Measurements from ENCODE around the gene COX7A2L.
"Not testable (repeated sequence)": the region's sequence is repeated elsewhere in the genome, so short reads cannot be mapped to it uniquely, and the experiment has no call there.

The COX7A2L gene, protein sequence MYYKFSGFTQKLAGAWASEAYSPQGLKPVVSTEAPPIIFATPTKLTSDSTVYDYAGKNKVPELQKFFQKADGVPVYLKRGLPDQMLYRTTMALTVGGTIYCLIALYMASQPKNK

DNA sequence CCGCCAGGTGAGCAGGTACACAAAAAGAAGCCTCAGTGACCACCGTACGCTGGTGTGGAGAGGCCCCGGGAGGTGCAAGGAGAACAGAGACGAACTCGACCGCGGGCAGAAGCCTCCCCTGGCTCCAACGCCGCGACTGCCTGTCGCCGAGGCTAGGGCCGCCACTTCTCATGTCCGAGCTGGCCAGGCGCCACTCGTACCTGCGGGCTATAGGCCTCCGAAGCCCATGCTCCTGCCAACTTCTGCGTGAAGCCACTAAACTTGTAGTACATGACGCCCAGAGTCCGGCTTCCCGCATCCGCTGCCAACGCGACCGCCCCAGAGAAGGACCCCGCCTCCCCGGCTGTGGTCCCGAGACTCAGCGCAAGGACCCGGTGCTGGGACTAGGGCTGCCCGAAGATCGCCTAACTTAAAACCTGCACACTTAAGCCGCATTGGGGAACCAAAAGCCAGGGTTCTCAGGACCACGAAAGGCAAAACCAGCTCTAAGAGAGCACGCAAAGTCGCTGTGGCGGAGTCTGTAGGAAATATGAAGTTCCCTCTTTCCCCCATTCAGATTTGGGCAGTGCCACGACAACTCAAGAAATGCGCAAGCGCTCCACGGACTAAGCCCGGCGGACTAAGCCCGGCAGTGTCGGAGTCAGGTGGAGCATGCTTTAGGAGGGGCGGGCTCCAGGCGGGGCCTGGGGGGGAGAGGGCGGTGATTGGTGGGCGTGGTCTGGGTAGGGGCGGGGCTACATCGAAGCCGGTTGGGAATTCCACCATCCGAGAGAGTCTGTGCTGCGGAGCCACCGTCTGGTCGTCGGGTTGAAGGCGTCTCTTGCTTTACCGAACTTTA lies at the start of gene COX7A2L:
TSS of gene COX7A2L (minus strand) at position 328 of the 838 bp plus-strand sequence. CDS start at position 272, 56 bp downstream.
- TF ChIP-seq, protein P1, sequence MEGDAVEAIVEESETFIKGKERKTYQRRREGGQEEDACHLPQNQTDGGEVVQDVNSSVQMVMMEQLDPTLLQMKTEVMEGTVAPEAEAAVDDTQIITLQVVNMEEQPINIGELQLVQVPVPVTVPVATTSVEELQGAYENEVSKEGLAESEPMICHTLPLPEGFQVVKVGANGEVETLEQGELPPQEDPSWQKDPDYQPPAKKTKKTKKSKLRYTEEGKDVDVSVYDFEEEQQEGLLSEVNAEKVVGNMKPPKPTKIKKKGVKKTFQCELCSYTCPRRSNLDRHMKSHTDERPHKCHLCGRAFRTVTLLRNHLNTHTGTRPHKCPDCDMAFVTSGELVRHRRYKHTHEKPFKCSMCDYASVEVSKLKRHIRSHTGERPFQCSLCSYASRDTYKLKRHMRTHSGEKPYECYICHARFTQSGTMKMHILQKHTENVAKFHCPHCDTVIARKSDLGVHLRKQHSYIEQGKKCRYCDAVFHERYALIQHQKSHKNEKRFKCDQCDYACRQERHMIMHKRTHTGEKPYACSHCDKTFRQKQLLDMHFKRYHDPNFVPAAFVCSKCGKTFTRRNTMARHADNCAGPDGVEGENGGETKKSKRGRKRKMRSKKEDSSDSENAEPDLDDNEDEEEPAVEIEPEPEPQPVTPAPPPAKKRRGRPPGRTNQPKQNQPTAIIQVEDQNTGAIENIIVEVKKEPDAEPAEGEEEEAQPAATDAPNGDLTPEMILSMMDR (IDR thresholded peaks at IDR 0.05; ENCODE audit: control insufficient read depth, extremely low read depth, insufficient read depth): peak; percentile 37
- DNase-seq (ENCODE audit: low read depth): peak; percentile 82
- peak within 1 kb of the TSS; percentile 65 for H3K4me3 ChIP-seq (ENCODE audit: low read depth, low read length)

- TF ChIP-seq, protein P1 (IDR thresholded peaks at IDR 0.05; ENCODE audit: control insufficient read depth, extremely low read depth, insufficient read depth): no peak
- no peak overlapping the region for H3K4me3 ChIP-seq (ENCODE audit: low read depth, low read length)
- DNase-seq (ENCODE audit: low read depth): no peak
These were observed 47.0 kb upstream of the COX7A2L start for GRCh38 chr2:42408009-42408408.

DNA sequence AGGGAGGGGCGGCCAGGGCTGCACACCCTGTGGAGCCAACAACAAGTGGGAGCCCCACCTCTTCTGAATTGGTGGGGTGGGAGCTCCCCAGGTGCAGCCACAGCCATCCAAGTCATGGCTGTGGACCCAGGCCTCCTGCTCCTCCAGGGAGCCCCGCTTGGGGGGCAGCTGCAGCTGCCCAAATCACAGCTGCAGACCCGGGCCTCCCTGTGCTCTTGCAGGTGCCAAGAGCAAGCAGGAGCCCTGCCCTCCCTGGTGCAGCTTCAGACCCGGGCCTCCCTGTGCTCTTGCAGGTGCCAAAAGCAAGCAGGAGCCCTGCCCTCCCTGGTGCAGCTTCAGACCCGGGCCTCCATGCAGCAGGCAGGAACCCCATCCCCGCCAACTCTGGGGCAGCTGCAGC lies 46.5 kb upstream of the COX7A2L start:
- TF ChIP-seq, protein P1 (IDR thresholded peaks at IDR 0.05; ENCODE audit: control insufficient read depth, extremely low read depth, insufficient read depth): no peak

GRCh38 chr2:42404676-42405075 lies 43.7 kb upstream of the COX7A2L start:
- TF ChIP-seq, protein P1 (IDR thresholded peaks at IDR 0.05; ENCODE audit: control insufficient read depth, extremely low read depth, insufficient read depth): no peak
- no peak for DNase-seq (ENCODE audit: low read depth)

More for the DNA sequence above, 46.5 kb upstream of the COX7A2L start:
- H3K4me3 ChIP-seq (ENCODE audit: low read depth, low read length): no peak overlapping the region
- no peak for DNase-seq (ENCODE audit: low read depth)

GRCh38 chr2:42401773-42402172 lies 40.8 kb upstream of the COX7A2L start:
- H3K4me3 ChIP-seq (ENCODE audit: low read depth, low read length): no peak overlapping the region
- TF ChIP-seq, protein P1 (IDR thresholded peaks at IDR 0.05; ENCODE audit: control insufficient read depth, extremely low read depth, insufficient read depth): no peak
- DNase-seq (ENCODE audit: low read depth): no peak

More at GRCh38 chr2:42404676-42405075, 43.7 kb upstream of the COX7A2L start:
- no peak overlapping the region for H3K4me3 ChIP-seq (ENCODE audit: low read depth, low read length)

- H3K4me3 ChIP-seq (ENCODE audit: low read depth, low read length); DNase-seq (ENCODE audit: low read depth): not testable (repeated sequence)
These were observed 37.0 kb upstream of the COX7A2L start for GRCh38 chr2:42398052-42398451.

DNA sequence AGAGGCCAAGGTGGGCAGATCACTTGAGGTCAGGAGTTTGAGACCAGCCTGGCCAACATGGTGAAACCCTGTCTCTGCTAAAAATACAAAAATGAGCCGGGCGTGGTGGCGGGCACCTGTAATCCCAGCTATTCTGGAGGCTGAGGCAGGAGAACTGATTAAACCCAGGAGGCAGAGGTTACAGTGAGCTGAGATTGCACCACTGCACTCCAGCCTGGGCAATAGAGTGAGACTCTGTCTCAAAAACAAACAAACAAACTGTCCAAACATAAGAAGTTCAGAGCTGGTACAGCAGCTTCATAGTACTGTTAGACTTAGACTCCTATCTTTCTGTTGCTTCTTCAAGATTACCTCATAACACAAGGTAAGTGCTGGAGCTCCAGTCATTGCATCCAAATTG lies 32.3 kb upstream of the COX7A2L start:
- H3K4me3 ChIP-seq (ENCODE audit: low read depth, low read length); DNase-seq (ENCODE audit: low read depth): not testable (repeated sequence)

- DNase-seq (ENCODE audit: low read depth): no peak
- no peak overlapping the region for H3K4me3 ChIP-seq (ENCODE audit: low read depth, low read length)
- TF ChIP-seq, protein P1 (IDR thresholded peaks at IDR 0.05; ENCODE audit: control insufficient read depth, extremely low read depth, insufficient read depth): no peak
These were observed 31.2 kb upstream of the COX7A2L start for GRCh38 chr2:42392191-42392590.
